Epithelial cell of proximal tubule (primary cell): Measurements from ENCODE around the gene DYNC1I1. TPM values are rescaled to one million over a fixed set of nuclear protein-coding genes. Genes with fewer than 3 reads are reported as not detected.

Source experiments
- DNase-seq: peaks from one replicate; pipeline ENCODE4 v3.0.0-alpha.2; 2011; ENCODE audit warnings: low read depth
- H3K4me3 ChIP-seq: 2 replicates; pipeline ENCODE4 v1.5.1; 2011; ENCODE audit warnings: low read depth, mild to moderate bottlenecking, low read length
- total RNA-seq: library from RNA; depleted of rRNA; stranded (reverse); fragments of >200 nt; gene quantifications from 2 replicates; pipeline ENCODE4 v1.2.3, GENCODE V29; 2015
- TF ChIP-seq, protein P1 (sequence below): conservative IDR thresholded peaks from 2 replicates; pipeline ENCODE4 v1.5.1; 2012; ENCODE audit warnings: low read depth, mild to moderate bottlenecking, low read length

DYNC1I1 gene
- total RNA-seq, 1 donor from 2014 or later, result 0.06 TPM

DNA sequence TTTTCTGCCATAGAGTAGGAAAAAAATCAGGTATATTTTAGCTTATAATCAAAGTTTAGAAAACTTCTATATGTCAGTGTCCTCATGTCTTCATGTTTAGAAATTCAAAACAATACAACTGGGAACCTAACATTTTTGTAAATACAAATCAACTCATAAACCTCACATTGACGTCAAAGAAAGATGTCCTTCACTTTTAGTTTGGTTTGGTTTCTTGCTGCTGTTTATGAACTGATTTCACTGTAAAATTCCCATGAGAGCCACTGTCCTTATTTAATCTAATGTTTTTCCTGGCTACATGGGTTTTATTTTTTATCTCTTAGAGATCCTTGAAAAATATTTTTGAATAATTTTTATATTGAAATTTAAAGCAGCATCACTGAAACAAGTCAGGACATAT lies 208.4 kb downstream of the DYNC1I1 start:
- no peak for DNase-seq
- H3K4me3 ChIP-seq, result no peak overlapping the region
- TF ChIP-seq, protein P1, sequence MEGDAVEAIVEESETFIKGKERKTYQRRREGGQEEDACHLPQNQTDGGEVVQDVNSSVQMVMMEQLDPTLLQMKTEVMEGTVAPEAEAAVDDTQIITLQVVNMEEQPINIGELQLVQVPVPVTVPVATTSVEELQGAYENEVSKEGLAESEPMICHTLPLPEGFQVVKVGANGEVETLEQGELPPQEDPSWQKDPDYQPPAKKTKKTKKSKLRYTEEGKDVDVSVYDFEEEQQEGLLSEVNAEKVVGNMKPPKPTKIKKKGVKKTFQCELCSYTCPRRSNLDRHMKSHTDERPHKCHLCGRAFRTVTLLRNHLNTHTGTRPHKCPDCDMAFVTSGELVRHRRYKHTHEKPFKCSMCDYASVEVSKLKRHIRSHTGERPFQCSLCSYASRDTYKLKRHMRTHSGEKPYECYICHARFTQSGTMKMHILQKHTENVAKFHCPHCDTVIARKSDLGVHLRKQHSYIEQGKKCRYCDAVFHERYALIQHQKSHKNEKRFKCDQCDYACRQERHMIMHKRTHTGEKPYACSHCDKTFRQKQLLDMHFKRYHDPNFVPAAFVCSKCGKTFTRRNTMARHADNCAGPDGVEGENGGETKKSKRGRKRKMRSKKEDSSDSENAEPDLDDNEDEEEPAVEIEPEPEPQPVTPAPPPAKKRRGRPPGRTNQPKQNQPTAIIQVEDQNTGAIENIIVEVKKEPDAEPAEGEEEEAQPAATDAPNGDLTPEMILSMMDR, result no peak

- TF ChIP-seq, protein P1, result no peak
- H3K4me3 ChIP-seq, result no peak overlapping the region
- no peak for DNase-seq
These were observed 213.9 kb downstream of the DYNC1I1 start for GRCh38 chr7:95986178-95986764.

GRCh38 chr7:95989301-95989700 lies 216.9 kb downstream of the DYNC1I1 start:
- DNase-seq, result no peak
- H3K4me3 ChIP-seq, result no peak overlapping the region
- TF ChIP-seq, protein P1, result no peak

DNA sequence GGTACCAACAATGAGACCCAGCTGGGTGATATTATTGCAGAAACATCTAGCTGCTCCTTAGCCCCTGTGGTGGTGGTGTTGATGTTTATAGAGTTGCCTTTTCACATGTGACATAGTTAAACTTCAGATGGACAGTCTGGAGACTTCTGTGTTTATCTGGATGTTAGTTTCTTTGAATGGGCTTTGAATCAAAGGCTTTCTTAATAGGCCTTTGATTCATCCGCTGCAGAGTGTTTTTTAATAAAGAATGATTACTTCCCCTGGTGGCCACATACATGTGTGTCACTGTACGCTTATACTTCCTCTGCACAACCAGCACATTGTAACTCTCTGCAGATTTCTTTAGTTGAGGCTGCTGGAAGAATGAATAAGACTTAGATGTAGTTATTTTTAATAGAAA lies 221.0 kb downstream of the DYNC1I1 start:
- TF ChIP-seq, protein P1, result no peak
- no peak for DNase-seq
- no peak overlapping the region for H3K4me3 ChIP-seq

- TF ChIP-seq, protein P1, result no peak
- no peak for DNase-seq
- no peak overlapping the region for H3K4me3 ChIP-seq
These were observed 223.8 kb downstream of the DYNC1I1 start for GRCh38 chr7:95996174-95996573.

DNA sequence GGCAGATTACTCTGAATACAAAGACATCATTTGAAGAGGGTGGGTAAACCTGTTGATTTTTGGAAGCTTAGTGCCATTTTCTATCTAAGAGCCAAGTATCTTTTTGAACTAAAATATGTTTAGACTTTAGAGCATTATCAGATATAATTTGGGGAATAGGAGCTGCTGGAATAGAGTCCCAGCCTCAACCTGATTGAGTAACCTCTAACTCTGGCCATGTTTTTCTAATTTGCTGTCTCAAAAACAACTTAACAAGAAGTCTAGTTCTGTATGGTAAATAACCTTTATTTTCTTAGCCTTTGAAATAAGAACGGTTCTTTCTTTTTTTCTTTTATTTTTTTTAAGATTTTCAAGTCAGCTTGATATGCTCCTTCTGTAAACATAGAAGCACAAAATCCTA lies 224.5 kb downstream of the DYNC1I1 start:
- no peak for DNase-seq
- no peak overlapping the region for H3K4me3 ChIP-seq
- TF ChIP-seq, protein P1, result no peak

- no peak for DNase-seq
- TF ChIP-seq, protein P1, result no peak
- H3K4me3 ChIP-seq, result no peak overlapping the region
These were observed 225.3 kb downstream of the DYNC1I1 start for GRCh38 chr7:95997632-95998031.
